Measurements from ENCODE around the gene KCNMA1. TPM values are rescaled to one million over a fixed set of nuclear protein-coding genes. Genes with fewer than 3 reads are reported as not detected.

The KCNMA1 gene
- total RNA-seq, 1 donor from 2014 or later, result 30.1 TPM

- Mint-ChIP-seq H3K36me3 (no peaks in the 10 kb centered on the region), H3K4me1 (ENCODE audit: unreplicated experiment) (no peaks in the 10 kb centered on the region), H3K27me3 (no peaks in the 10 kb centered on the region), H3K9me3 (no peaks in the 10 kb centered on the region), H3K27ac (no peak overlapping the region), H3K4me3 (no peak overlapping the region)
- no peak for TF ChIP-seq CTCF (conservative IDR thresholded peaks at IDR 0.05)
- no peak for DNase-seq (ENCODE audit: extremely low spot score, unreplicated experiment)
Measured at GRCh38 chr10:77461636-77462296, 175.8 kb downstream of the KCNMA1 start.

- TF ChIP-seq CTCF (conservative IDR thresholded peaks at IDR 0.05), result no peak
- H3K4me3 Mint-ChIP-seq, result no peak overlapping the region
- DNase-seq (ENCODE audit: extremely low spot score, unreplicated experiment), result no peak
- peaks cover 5% of the 10 kb centered on the region for H3K4me1 Mint-ChIP-seq (ENCODE audit: unreplicated experiment)
- H3K36me3 Mint-ChIP-seq, result no peaks in the 10 kb centered on the region
- H3K9me3 Mint-ChIP-seq, result no peaks in the 10 kb centered on the region
- H3K27ac Mint-ChIP-seq, result no peak overlapping the region
- peaks cover 6% of the 10 kb centered on the region for H3K27me3 Mint-ChIP-seq
Measured at GRCh38 chr10:77459905-77460304, 177.7 kb downstream of the KCNMA1 start.

GRCh38 chr10:77458986-77459590, 178.5 kb downstream of the KCNMA1 start:
- Mint-ChIP-seq H3K4me3 (no peak overlapping the region), H3K36me3 (no peaks in the 10 kb centered on the region), H3K9me3 (no peaks in the 10 kb centered on the region), H3K27ac (no peak overlapping the region), H3K4me1 (ENCODE audit: unreplicated experiment) (peaks cover 5% of the 10 kb centered on the region), H3K27me3 (peaks cover 7% of the 10 kb centered on the region)
- TF ChIP-seq CTCF (conservative IDR thresholded peaks at IDR 0.05), result no peak
- no peak for DNase-seq (ENCODE audit: extremely low spot score, unreplicated experiment)

- no peak for TF ChIP-seq CTCF (conservative IDR thresholded peaks at IDR 0.05)
- Mint-ChIP-seq H3K4me3 (no peak overlapping the region), H3K4me1 (ENCODE audit: unreplicated experiment) (peaks cover 13% of the 10 kb centered on the region), H3K27me3 (peaks cover 7% of the 10 kb centered on the region), H3K9me3 (no peaks in the 10 kb centered on the region), H3K27ac (no peak overlapping the region), H3K36me3 (no peaks in the 10 kb centered on the region)
- DNase-seq (ENCODE audit: extremely low spot score, unreplicated experiment), result no peak
Measured at GRCh38 chr10:77457721-77458120, 179.9 kb downstream of the KCNMA1 start.

- peaks cover 7% of the 10 kb centered on the region for H3K27me3 Mint-ChIP-seq
Measured at GRCh38 chr10:77457266-77457665, 180.3 kb downstream of the KCNMA1 start.

More at GRCh38 chr10:77457266-77457665, 180.3 kb downstream of the KCNMA1 start:
- H3K4me1 Mint-ChIP-seq (ENCODE audit: unreplicated experiment), result peaks cover 17% of the 10 kb centered on the region
- no peak for TF ChIP-seq CTCF (conservative IDR thresholded peaks at IDR 0.05)
- no peaks in the 10 kb centered on the region for H3K36me3 Mint-ChIP-seq
- no peak overlapping the region for H3K4me3 Mint-ChIP-seq
- DNase-seq (ENCODE audit: extremely low spot score, unreplicated experiment), result no peak
- H3K9me3 Mint-ChIP-seq, result no peaks in the 10 kb centered on the region
- no peak overlapping the region for H3K27ac Mint-ChIP-seq
